ENCODE results near the gene GLTP. TPM values are rescaled to one million over a fixed set of nuclear protein-coding genes. Genes with fewer than 3 reads are reported as not detected.

GLTP gene
- total RNA-seq, 2 experiments from 2014 or later = 19.9 to 20.9 TPM

- Mint-ChIP-seq H3K4me3 (no peak overlapping the region), H3K36me3 (ENCODE audit: low read depth) (no peaks in the 10 kb centered on the region), H3K27me3 (ENCODE audit: low read depth) (no peaks in the 10 kb centered on the region), H3K4me1 (ENCODE audit: low read depth) (no peaks in the 10 kb centered on the region), H3K9me3 (ENCODE audit: insufficient read depth) (no peaks in the 10 kb centered on the region), H3K27ac (no peak overlapping the region)
- POLR2A ChIA-PET = no interaction called here
- DNase-seq = no peak
- no peak for ATAC-seq
- CTCF ChIA-PET = interaction anchor here (0.6 to 4.2 kb wide), 9 partner anchors 8 to 608 kb away, joined by 3 to 80 read pairs (median 4); no protein-coding TSS in a partner anchor
These were observed 76.7 kb downstream of the GLTP start for GRCh38 chr12:109803678-109804077.

DNA sequence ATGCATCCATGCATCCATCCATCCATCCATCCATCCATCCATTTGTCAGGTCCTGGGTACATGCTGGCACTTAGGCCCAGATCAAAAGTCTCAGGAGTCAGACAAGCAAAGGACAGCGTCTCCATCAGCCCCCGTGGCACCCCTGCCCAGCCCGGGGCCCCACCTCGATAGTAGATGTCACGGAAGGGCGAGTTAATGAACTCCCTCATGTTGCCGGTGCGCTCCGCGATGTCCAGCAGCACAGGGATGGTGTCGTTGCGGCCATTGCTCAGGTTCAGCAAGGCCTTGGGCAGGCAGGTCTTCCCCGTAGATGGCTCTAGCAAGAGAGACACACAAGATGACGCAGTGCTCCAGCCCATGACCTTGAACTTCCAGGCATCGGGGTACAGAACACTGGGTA is 77.5 kb downstream of the GLTP start:
- CTCF ChIA-PET = interaction anchor here (0.6 kb wide), 1 partner anchor 609 kb away, joined by 4 read pairs; no protein-coding TSS in a partner anchor
- POLR2A ChIA-PET = no interaction called here
- Mint-ChIP-seq H3K36me3 (ENCODE audit: low read depth) (no peaks in the 10 kb centered on the region), H3K27me3 (ENCODE audit: low read depth) (no peaks in the 10 kb centered on the region), H3K4me3 (no peak overlapping the region), H3K4me1 (ENCODE audit: low read depth) (no peaks in the 10 kb centered on the region), H3K27ac (no peak overlapping the region), H3K9me3 (ENCODE audit: insufficient read depth) (no peaks in the 10 kb centered on the region)
- no peak for DNase-seq
- no peak for ATAC-seq

Small RNAs within 50 kb of the gene (microRNA-seq; reads per million reads assigned to microRNA genes)
- not detected for gene MIR4497

Other genes with a start within 250 kb of the GLTP start
- gene FAM222A, start 166.7 kb downstream of the GLTP start, total RNA-seq = 1 to 10 TPM; 1.6 to 1.9 TPM
- not detected for gene TRPV4, start 47.1 kb downstream of the GLTP start, total RNA-seq
- gene TCHP, start 19.7 kb upstream of the GLTP start, total RNA-seq = 10 to 100 TPM; 31.0 to 33.3 TPM
- gene GIT2, start 115.8 kb upstream of the GLTP start, total RNA-seq = 10 to 100 TPM; 86.6 to 87.7 TPM
- gene ANKRD13A, start 118.9 kb upstream of the GLTP start, total RNA-seq = 10 to 100 TPM; 76.0 to 78.1 TPM
- gene C12orf76, start 168.0 kb upstream of the GLTP start, total RNA-seq = 10 to 100 TPM; 15.5 to 16.2 TPM
- 1 to 10 TPM; 1.5 to 2.1 TPM for gene IFT81, start 243.8 kb upstream of the GLTP start, total RNA-seq

All from activated CD8-positive, alpha-beta T cell treated with anti-CD3 and anti-CD28 coated beads, Interleukin-2, amount 10 ng/mL, durations not matched to agents 7 days and 5 days (primary cell).